ENCODE data around the gene KCNIP4. TPM values are rescaled to one million over a fixed set of nuclear protein-coding genes. Genes with fewer than 3 reads are reported as not detected.

KCNIP4 gene
- total and polyA plus RNA-seq, 2 of the 4 experiments (the other 2 are of a cell fraction) = not detected

DNA sequence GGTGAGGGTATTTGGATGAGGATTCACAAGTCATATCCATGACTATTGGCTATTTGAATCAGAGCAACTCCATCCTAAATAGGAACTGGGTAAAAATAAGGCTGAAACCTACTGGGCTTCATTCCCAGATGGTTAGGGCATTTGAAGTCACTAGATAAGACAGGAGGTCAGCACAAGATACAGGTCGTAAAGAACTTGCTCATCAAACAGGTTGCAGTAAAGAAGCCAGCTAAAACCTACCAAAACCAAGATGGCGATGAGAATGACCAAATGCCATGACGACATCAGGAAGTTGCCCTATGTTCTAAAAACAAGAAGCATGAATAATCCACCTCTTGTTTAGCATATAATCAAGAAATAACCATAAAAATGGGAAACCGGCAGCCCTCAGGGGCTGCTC, 1023.4 kb downstream of the KCNIP4 start:
- Histone ChIP-seq H3K4ac (ENCODE audit: low read depth, low read length) (no peak overlapping the region), H3K18ac (ENCODE audit: low read depth, low read length) (no peak overlapping the region), H3K23ac (ENCODE audit: low read depth, low read length) (no peak overlapping the region), H2BK5ac (ENCODE audit: low read depth, low read length, poor library complexity, severe bottlenecking) (no peak overlapping the region), H4K5ac (ENCODE audit: low read depth, low read length) (no peak overlapping the region), H4K91ac (ENCODE audit: insufficient read depth, low read depth, low read length) (no peak overlapping the region), H4K8ac (ENCODE audit: low read depth in 2 of 2, low read length in 2 of 2) (no peak overlapping the region), H3K4me3 (ENCODE audit: insufficient read depth, low read depth, low read length) (no peak overlapping the region), H3K79me1 (ENCODE audit: low read depth in 1 of 2, low read length in 2 of 2) (no peaks in the 10 kb centered on the region), H2BK120ac (ENCODE audit: low read depth, low read length) (no peak overlapping the region), H3K9me3 (ENCODE audit: control insufficient read depth, insufficient read depth, low read length) (0 out of 2 replicates have a peak, but pooled peaks cover 2% of the 10 kb centered on the region), H3K9ac (ENCODE audit: low read depth, low read length) (no peak overlapping the region), H3K56ac (ENCODE audit: extremely low read depth, insufficient read depth, low read length) (no peak overlapping the region), H3K9me1 (ENCODE audit: insufficient read depth, low read length) (no peaks in the 10 kb centered on the region), H3K36me3 (ENCODE audit: control insufficient read depth, insufficient read depth, low read length) (no peaks in the 10 kb centered on the region), H4K20me1 (ENCODE audit: insufficient read depth, low read length) (no peaks in the 10 kb centered on the region), H2BK15ac (ENCODE audit: low read depth, low read length) (no peak overlapping the region), H3K27ac (ENCODE audit: insufficient read depth, low read length) (no peak overlapping the region), H2BK20ac (ENCODE audit: low read depth, low read length) (no peak overlapping the region), H3K4me1 (ENCODE audit: control insufficient read depth, insufficient read depth, low read length) (no peaks in the 10 kb centered on the region), H3K27me3 (ENCODE audit: control insufficient read depth, insufficient read depth, low read length) (no peaks in the 10 kb centered on the region), H3K4me2 (ENCODE audit: low read depth, low read length) (no peak overlapping the region), H2AK9ac (replicated peaks; ENCODE audit: low read depth, low read length, poor library complexity) (no peak overlapping the region), H2AFZ (replicated peaks; ENCODE audit: low read length, poor library complexity) (no peak overlapping the region), H2AK5ac (ENCODE audit: low read depth, low read length) (no peak overlapping the region), H3K14ac (replicated peaks; ENCODE audit: low read depth, low read length) (no peak overlapping the region)
- ChIA-PET POLR2A (ENCODE audit: unreplicated experiment) (no interaction called here), CTCF (no interaction called here)
- WGBS, 2 experiments (ENCODE audit: extremely low coverage in 2 of 2, insufficient read length in 1 of 2) = no CpG with 5 or more reads among the region's 4 CpGs
- in situ Hi-C loops (cut with MboI; ENCODE audit: low sequenced_read_pairs) (no loop called here), dilution Hi-C loops (cut with HindIII; ENCODE audit: low sequenced_read_pairs, unreplicated experiment) (no loop called here), intact Hi-C loops (cut with micrococcal nuclease) (no loop called here)
- TF ChIP-seq RFX5 (IDR thresholded peaks at IDR 0.05; ENCODE audit: low read depth, low read length) = no peak
- TF ChIP-seq RAD21 (IDR thresholded peaks at IDR 0.05; ENCODE audit: low read length) = no peak
- TF ChIP-seq SMC3 (IDR thresholded peaks at IDR 0.05; ENCODE audit: low read depth, low read length) = no peak
- TF ChIP-seq, protein P1, sequence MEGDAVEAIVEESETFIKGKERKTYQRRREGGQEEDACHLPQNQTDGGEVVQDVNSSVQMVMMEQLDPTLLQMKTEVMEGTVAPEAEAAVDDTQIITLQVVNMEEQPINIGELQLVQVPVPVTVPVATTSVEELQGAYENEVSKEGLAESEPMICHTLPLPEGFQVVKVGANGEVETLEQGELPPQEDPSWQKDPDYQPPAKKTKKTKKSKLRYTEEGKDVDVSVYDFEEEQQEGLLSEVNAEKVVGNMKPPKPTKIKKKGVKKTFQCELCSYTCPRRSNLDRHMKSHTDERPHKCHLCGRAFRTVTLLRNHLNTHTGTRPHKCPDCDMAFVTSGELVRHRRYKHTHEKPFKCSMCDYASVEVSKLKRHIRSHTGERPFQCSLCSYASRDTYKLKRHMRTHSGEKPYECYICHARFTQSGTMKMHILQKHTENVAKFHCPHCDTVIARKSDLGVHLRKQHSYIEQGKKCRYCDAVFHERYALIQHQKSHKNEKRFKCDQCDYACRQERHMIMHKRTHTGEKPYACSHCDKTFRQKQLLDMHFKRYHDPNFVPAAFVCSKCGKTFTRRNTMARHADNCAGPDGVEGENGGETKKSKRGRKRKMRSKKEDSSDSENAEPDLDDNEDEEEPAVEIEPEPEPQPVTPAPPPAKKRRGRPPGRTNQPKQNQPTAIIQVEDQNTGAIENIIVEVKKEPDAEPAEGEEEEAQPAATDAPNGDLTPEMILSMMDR (conservative IDR thresholded peaks at IDR 0.05; ENCODE audit: low read depth, low read length) = no peak
- TF ChIP-seq BHLHE40 (IDR thresholded peaks at IDR 0.05; ENCODE audit: low read depth, low read length) = no peak
- TF ChIP-seq NFE2L2 (IDR thresholded peaks at IDR 0.05; ENCODE audit: low read depth, low read length) = no peak
- no peak for TF ChIP-seq MAFK (IDR thresholded peaks at IDR 0.05; ENCODE audit: low read depth, low read length)
- no peak for TF ChIP-seq CHD1 (IDR thresholded peaks at IDR 0.05; ENCODE audit: low read depth, low read length)
- TF ChIP-seq CEBPB (IDR thresholded peaks at IDR 0.05; ENCODE audit: low read depth, low read length) = no peak
- no peak for TF ChIP-seq MAZ (IDR thresholded peaks at IDR 0.05; ENCODE audit: borderline replicate concordance, low read depth, low read length)
- TF ChIP-seq, protein P2, sequence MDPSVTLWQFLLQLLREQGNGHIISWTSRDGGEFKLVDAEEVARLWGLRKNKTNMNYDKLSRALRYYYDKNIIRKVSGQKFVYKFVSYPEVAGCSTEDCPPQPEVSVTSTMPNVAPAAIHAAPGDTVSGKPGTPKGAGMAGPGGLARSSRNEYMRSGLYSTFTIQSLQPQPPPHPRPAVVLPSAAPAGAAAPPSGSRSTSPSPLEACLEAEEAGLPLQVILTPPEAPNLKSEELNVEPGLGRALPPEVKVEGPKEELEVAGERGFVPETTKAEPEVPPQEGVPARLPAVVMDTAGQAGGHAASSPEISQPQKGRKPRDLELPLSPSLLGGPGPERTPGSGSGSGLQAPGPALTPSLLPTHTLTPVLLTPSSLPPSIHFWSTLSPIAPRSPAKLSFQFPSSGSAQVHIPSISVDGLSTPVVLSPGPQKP (IDR thresholded peaks at IDR 0.05; ENCODE audit: borderline replicate concordance, low read depth, low read length) = no peak
- TF ChIP-seq, protein P3, sequence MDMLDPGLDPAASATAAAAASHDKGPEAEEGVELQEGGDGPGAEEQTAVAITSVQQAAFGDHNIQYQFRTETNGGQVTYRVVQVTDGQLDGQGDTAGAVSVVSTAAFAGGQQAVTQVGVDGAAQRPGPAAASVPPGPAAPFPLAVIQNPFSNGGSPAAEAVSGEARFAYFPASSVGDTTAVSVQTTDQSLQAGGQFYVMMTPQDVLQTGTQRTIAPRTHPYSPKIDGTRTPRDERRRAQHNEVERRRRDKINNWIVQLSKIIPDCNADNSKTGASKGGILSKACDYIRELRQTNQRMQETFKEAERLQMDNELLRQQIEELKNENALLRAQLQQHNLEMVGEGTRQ (IDR thresholded peaks at IDR 0.05; ENCODE audit: low read depth, low read length) = no peak
- no peak for TF ChIP-seq MXI1 (IDR thresholded peaks at IDR 0.05; ENCODE audit: borderline replicate concordance, low read depth, low read length)
- ATAC-seq (ENCODE audit: low read depth) (no peak), DNase-seq (no peak)
- no TSS peak for BruUV-seq (replicated peaks)
